Subcutaneous adipose tissue (tissue), 4 donors: ENCODE results near the gene SKAP1. TPM values are rescaled to one million over a fixed set of nuclear protein-coding genes. Genes with fewer than 3 reads are reported as not detected.

ENCODE experiments used
- CTCF ChIP-seq: fragments of 450-650 bp; IDR thresholded peaks from one replicate; pipeline ENCODE4 v1.5.1; 2016; ENCODE audit warnings: low read depth, mild to moderate bottlenecking, control low read depth, antibody characterized with exemption, moderate library complexity
- total RNA-seq, 4 donors: library from RNA; depleted of rRNA; stranded (reverse); fragments of >200 nt; gene quantifications; one replicate each; pipeline ENCODE4 v1.1.0, GENCODE V29; 2016

The SKAP1 gene
- total RNA-seq, 4 donors from 2014 or later, result 2.5 to 3.9 (median 3.1) TPM; not detected in 1

- TF ChIP-seq CTCF, result no peak
Observed at GRCh38 chr17:48238933-48239602, 190.9 kb downstream of the SKAP1 start.

GRCh38 chr17:48237456-48237855, 192.6 kb downstream of the SKAP1 start:
- no peak for TF ChIP-seq CTCF

DNA sequence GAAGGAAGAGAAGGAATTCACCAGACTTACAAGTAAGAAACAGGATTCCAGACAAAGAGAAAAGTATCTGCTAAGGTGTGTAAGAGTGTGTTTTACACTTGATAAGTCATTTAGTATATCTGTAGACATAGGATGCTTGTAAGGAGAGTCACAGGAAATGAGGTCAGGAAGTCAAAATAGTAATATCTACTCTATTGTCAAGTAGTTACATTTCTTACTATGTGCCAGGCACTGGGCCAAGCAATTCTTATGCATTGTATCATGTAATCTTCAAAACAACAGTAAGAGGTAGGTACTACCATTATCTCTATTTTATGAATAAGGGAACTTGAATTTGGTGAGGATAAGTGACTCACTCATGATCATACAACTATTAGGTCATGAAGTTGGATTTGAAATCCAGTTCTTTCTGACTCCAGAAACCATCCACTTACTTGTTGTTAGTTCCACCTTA, 193.3 kb downstream of the SKAP1 start:
- TF ChIP-seq CTCF, result no peak

DNA sequence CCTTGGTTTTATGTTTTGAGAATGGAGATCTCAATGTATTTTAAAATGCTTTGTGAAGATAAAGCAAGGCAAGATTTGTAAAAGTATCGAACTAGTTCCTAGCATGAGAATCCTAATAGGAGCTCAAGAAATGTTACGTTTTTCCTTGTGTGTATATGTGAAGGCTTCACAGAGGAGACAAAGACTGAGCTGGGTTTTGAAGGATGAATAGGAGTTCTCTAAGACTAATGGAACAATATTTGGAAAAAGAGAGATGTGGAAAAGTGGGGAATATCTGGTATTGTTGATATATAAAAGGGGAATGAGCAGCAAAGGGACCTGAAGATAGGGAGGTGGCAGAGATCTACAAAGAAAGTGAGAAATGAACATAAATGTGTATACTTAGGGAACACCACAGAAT, 195.1 kb downstream of the SKAP1 start:
- no peak for TF ChIP-seq CTCF

- TF ChIP-seq CTCF, result no peak
Observed at GRCh38 chr17:48231995-48232959, 197.7 kb downstream of the SKAP1 start.

DNA sequence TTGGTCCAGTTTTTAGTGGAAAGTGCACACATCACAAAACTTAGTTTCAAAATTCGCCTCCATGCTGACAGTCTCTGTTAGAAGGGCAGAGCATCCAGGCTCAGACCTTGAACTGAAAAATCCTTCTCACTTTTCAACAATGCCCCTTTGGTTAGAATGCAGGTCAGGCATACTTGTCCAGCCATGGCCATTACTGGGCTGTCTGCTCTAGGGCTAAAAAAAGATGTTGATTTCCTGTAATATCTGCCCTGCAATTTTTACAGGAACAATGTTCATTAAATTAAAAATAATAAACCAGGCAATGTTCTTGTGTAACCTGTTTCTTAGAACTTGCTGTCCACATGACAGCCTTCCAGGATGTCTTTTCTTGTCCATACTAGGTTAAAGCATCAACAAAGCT, 200.1 kb downstream of the SKAP1 start:
- no peak for TF ChIP-seq CTCF

- TF ChIP-seq CTCF, result no peak
Observed at GRCh38 chr17:48228720-48229119, 201.3 kb downstream of the SKAP1 start.
